ENCODE results near the gene GHRHR. TPM values are rescaled to one million over a fixed set of nuclear protein-coding genes. Genes with fewer than 3 reads are reported as not detected.

GHRHR gene
- total RNA-seq, 4 donors from 2014 or later: not detected

DNA sequence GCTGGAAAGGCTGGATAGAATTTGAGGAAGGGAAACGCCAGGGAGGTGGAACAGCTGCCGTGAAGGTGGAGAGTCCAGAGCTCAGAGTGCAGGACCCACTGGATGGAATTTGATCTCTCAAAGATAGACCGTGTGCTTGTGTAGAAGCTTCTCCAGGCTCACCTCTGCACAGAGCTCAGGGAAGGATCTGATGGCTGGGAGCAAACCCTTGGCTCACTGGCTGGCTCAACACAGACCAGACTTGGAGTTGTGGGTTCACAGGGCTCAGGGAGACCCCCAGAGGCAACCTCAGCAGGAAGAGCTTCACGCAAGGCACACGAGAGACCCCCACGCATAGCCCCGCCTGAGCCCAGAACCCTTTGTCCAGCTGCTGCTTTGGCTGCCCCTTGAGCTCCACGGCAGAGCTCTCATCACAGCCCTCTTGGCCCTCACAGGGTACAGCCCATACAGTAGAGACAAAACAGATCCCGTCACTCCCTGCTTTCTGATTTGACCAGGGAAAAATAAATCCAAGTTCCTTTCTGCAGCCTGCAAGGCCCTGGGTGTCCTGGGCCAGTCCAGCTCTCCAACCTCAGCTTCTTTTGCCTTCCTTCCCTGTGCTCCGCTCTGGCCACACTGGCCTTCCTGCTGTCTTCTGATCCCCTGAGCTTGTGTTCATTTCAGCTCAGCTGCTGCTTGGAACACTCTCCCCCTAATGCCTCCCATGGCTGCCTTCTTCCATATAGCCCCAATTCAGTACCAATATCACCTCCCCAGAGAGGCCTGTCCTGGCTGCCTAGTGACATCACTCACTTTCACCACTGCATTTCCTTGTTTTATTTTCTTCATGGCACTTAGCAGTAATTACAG lies 26.3 kb downstream of the GHRHR start:
- TF ChIP-seq, protein P1, sequence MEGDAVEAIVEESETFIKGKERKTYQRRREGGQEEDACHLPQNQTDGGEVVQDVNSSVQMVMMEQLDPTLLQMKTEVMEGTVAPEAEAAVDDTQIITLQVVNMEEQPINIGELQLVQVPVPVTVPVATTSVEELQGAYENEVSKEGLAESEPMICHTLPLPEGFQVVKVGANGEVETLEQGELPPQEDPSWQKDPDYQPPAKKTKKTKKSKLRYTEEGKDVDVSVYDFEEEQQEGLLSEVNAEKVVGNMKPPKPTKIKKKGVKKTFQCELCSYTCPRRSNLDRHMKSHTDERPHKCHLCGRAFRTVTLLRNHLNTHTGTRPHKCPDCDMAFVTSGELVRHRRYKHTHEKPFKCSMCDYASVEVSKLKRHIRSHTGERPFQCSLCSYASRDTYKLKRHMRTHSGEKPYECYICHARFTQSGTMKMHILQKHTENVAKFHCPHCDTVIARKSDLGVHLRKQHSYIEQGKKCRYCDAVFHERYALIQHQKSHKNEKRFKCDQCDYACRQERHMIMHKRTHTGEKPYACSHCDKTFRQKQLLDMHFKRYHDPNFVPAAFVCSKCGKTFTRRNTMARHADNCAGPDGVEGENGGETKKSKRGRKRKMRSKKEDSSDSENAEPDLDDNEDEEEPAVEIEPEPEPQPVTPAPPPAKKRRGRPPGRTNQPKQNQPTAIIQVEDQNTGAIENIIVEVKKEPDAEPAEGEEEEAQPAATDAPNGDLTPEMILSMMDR (IDR thresholded peaks at IDR 0.05; ENCODE audit: low read depth): no peak

DNA sequence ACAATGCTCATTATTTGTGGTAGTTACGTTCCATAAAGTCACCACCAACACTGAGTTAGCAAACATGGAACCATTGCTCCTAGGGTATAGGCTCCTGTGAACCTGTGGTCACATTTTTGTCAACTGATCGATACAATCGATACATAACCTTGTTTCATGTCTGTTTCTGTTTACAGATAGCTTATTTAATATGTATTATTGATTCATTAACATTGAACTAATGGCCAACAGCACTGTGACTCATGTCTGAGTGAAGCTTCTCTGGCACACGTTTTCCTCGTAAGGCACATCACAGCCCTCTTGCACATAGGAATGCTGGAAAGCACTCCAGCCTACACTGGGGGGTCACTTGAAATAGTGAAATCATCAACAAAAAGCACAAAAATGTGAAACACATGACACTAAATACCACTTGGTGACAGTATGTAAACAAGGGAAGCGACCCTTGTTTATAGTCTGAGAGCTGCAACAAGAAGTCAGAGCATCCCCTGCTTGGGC lies 27.0 kb downstream of the GHRHR start:
- TF ChIP-seq, protein P1 (IDR thresholded peaks at IDR 0.05; ENCODE audit: low read depth): no peak

DNA sequence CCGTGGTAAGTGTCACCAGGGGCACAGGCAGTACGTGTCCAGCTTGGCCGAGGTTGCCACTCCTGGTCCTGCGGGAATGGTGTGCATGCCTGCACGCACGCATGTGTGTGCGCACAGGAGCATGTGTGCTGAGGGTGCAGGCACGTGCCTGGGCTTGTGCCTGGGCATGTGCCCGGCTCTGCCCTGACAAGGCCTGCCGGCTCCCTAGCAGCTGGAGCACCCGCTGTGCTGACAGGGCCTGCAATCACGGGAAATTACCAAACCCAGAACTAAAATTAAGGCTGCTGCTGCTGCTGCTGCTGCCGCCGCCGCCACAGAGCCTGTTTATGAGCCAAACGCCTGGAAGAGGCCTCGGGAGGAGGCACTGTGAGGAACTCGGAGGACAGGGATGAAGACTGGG lies 28.7 kb downstream of the GHRHR start:
- TF ChIP-seq, protein P1 (IDR thresholded peaks at IDR 0.05; ENCODE audit: low read depth): no peak

DNA sequence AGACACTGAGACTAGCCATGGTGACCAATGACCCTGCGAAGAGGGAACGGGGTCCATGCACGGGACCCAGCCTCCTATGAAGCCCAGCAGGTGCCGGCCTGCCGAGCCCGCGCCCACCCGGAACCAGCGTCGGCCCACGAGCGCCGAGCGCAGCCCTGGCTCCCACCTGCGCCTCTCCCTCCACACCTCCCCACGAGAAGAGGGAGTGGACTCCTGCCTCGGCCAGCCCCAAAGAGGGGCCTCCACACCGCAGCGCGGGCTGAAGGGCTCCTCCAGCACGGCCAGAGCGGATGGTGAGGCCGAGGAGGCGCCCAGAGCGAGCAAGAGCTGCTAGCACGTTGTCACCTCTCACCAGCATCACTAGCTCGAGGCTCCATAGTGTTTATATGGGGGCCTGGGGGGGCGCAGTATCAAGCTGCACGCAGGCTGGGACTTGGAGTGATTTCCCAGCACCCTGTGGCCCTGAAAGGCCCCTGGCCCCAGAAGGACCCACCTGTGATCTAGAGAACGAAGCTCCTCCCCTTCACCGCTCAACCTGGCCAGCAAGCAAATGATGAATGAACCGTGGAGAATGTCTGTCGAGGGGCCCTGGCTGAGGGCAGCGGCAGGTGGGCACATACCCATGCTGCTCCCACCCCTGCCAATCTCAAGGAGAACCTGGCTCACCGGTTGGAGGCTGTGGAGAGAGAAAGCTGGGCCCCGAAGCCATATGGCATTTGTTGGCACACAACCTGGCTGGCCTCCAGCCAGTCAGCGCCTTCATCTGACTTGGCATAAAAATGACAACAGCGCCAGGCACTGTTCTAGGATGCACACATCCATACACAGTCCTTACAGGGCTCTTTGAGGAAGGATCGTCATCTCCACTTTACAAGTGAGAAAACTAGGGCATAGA lies 30.7 kb downstream of the GHRHR start:
- TF ChIP-seq, protein P1 (IDR thresholded peaks at IDR 0.05; ENCODE audit: low read depth): no peak

DNA sequence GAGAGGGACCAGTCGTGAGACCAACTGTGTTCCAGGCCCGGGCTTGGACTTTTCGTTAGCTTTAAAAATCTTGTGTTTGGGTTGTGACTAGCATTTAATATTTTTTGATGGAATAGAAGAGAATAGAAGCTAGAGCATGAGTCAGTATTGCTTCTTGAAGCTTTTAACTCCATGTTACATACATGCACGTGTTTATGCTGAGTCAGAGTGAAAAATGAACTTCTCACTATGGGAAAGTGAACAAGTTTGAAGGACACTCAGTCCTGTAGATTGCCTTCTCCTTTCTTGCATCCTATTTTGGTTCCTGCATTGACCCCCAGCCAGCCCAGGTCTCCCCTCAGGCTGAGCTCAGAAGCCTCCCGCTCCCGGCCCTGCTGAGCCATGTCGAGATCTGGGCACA lies 31.8 kb downstream of the GHRHR start:
- TF ChIP-seq, protein P1 (IDR thresholded peaks at IDR 0.05; ENCODE audit: low read depth): no peak

DNA sequence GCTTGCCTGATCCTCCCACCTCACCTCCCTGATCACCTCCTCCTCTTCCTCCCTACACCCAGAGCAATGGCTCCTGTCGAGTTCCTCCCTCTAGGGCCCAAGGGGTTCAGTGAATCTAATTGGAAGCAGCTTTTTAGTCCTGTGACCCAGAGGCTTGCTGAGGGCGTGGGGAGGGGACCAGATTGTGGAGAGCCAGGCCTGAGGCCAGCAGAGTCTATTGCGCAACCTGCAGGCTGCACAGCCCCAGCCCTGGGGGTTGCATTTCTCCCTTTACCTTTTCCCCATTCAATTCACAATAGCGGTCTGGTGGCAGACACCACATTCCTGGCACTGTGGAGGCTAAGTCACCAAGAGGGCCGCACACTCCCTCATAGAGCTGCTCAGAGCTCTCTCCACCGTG lies 32.5 kb downstream of the GHRHR start:
- TF ChIP-seq, protein P1 (IDR thresholded peaks at IDR 0.05; ENCODE audit: low read depth): no peak

DNA sequence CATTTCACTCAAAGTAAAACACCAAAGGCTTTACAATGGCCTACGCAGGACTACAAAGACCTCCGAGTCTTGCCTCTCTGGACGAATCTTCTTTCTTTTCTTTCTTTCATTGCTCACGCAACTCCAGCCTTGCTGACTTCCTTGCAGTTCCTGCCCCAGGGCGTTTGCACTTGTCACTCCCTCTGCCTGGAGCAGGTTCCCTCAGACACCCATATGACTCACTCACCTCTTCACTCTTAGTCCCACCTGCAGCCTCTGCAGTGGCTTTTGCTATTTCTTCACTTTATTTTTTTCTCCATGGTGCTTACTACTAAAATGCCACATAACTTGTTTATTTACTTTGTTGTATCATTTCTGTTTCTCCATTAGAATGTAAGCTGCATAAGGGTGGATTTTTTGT lies 33.1 kb downstream of the GHRHR start:
- TF ChIP-seq, protein P1 (IDR thresholded peaks at IDR 0.05; ENCODE audit: low read depth): no peak
